ENCODE data around the gene MACROD2.
"Not testable (repeated sequence)": the region's sequence is repeated elsewhere in the genome, so short reads cannot be mapped to it uniquely, and the experiment has no call there.

The MACROD2 gene

GRCh38 chr20:14266246-14266645, 270.9 kb downstream of the MACROD2 start:
- DNase-seq (ENCODE audit: low read depth) = no peak

GRCh38 chr20:14270751-14271150, 275.4 kb downstream of the MACROD2 start:
- not testable (repeated sequence) for DNase-seq (ENCODE audit: low read depth)

- no peak for DNase-seq (ENCODE audit: low read depth)
Measured at GRCh38 chr20:14282140-14282539, 286.8 kb downstream of the MACROD2 start.

- DNase-seq (ENCODE audit: low read depth) = no peak
Measured at GRCh38 chr20:14284443-14284842, 289.1 kb downstream of the MACROD2 start.

GRCh38 chr20:14288341-14289330, 293.3 kb downstream of the MACROD2 start:
- no peak for DNase-seq (ENCODE audit: low read depth)

- no peak for DNase-seq (ENCODE audit: low read depth)
Measured at GRCh38 chr20:14291502-14291901, 296.2 kb downstream of the MACROD2 start.

GRCh38 chr20:14295238-14295637, 299.9 kb downstream of the MACROD2 start:
- DNase-seq (ENCODE audit: low read depth) = no peak

GRCh38 chr20:14295770-14296309, 300.5 kb downstream of the MACROD2 start:
- DNase-seq (ENCODE audit: low read depth) = no peak

- no peak for DNase-seq (ENCODE audit: low read depth)
Measured at GRCh38 chr20:14299831-14300230, 304.5 kb downstream of the MACROD2 start.

- no peak for DNase-seq (ENCODE audit: low read depth)
Measured at GRCh38 chr20:14303106-14303505, 307.8 kb downstream of the MACROD2 start.

GRCh38 chr20:14303651-14304050, 308.3 kb downstream of the MACROD2 start:
- DNase-seq (ENCODE audit: low read depth) = no peak

GRCh38 chr20:14304472-14304871, 309.2 kb downstream of the MACROD2 start:
- no peak for DNase-seq (ENCODE audit: low read depth)

GRCh38 chr20:14307956-14308355, 312.6 kb downstream of the MACROD2 start:
- DNase-seq (ENCODE audit: low read depth) = no peak

GRCh38 chr20:14310977-14311627, 315.8 kb downstream of the MACROD2 start:
- no peak for DNase-seq (ENCODE audit: low read depth)

- DNase-seq (ENCODE audit: low read depth) = no peak
Measured at GRCh38 chr20:14312001-14312400, 316.7 kb downstream of the MACROD2 start.

- no peak for DNase-seq (ENCODE audit: low read depth)
Measured at GRCh38 chr20:14313341-14314020, 318.2 kb downstream of the MACROD2 start.

- no peak for DNase-seq (ENCODE audit: low read depth)
Measured at GRCh38 chr20:14319704-14320103, 324.4 kb downstream of the MACROD2 start.

- DNase-seq (ENCODE audit: low read depth) = no peak
Measured at GRCh38 chr20:14331646-14332045, 336.3 kb downstream of the MACROD2 start.

- no peak for DNase-seq (ENCODE audit: low read depth)
Measured at GRCh38 chr20:14332866-14333265, 337.6 kb downstream of the MACROD2 start.

- no peak for DNase-seq (ENCODE audit: low read depth)
Measured at GRCh38 chr20:14333721-14334120, 338.4 kb downstream of the MACROD2 start.

GRCh38 chr20:14334306-14334930, 339.1 kb downstream of the MACROD2 start:
- DNase-seq (ENCODE audit: low read depth) = no peak

- DNase-seq (ENCODE audit: low read depth) = no peak
Measured at GRCh38 chr20:14335052-14335451, 339.7 kb downstream of the MACROD2 start.

Measured in activated T-helper 1 cell treated with Interleukin-2 at 50 U/mL for 16 hours (primary cell).